ENCODE data around the gene ENOPH1. TPM values are rescaled to one million over a fixed set of nuclear protein-coding genes. Genes with fewer than 3 reads are reported as not detected.

ENOPH1 gene
- total and polyA plus RNA-seq, 2 of the 13 experiments (the other 11 are each of a cell fraction or from before 2014, with no cell fraction given), result 15.5 to 64.3 TPM

DNA sequence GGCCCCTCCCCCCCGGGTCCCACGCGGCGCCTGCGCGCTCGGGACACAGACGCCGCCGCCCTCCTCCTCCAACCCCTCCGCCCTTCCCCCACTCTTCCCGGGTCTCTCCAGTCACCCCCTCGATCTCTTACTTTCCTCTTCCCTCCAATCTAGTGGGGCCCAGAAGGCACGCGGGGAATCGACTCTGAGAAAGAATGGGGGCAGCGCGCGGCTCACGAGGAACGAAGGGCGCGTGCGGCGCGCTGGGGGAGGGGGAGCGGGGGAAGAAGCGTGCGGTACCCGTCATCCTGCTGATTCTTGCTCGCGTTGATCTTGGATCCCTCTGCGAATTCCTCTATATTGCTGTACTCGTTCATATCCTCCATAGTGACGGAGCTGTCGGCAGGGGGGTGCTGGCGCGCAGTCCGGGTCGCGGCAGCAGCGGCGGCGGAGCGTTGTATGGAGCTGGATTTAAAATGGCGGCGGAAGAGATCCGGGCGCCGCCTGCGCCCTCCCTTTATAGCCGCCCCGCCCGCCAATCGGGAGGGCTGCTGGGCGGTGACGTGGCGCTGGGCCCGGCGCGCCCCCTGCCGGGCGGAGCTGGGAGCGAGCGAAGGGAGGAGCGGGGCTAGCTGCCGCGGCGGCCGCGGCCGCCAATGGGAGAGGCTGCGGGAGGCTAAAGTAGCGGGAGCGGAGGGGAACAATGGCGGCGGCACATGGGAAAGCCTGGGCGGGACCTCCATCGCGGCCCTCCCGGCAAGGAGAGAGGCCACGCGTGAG is 1.2 kb upstream of the ENOPH1 start (continued):
- TF ChIP-seq, protein P1, sequence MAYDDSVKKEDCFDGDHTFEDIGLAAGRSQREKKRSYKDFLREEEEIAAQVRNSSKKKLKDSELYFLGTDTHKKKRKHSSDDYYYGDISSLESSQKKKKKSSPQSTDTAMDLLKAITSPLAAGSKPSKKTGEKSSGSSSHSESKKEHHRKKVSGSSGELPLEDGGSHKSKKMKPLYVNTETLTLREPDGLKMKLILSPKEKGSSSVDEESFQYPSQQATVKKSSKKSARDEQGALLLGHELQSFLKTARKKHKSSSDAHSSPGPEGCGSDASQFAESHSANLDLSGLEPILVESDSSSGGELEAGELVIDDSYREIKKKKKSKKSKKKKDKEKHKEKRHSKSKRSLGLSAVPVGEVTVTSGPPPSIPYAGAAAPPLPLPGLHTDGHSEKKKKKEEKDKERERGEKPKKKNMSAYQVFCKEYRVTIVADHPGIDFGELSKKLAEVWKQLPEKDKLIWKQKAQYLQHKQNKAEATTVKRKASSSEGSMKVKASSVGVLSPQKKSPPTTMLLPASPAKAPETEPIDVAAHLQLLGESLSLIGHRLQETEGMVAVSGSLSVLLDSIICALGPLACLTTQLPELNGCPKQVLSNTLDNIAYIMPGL (CRISPR knock-in tag; IDR thresholded peaks at IDR 0.05; ENCODE audit: borderline replicate concordance in 1 of 2, low read depth in 1 of 2), result peak; percentile 53 to 78; a peak in 2 of 4 replicates
- TF ChIP-seq, protein P2, sequence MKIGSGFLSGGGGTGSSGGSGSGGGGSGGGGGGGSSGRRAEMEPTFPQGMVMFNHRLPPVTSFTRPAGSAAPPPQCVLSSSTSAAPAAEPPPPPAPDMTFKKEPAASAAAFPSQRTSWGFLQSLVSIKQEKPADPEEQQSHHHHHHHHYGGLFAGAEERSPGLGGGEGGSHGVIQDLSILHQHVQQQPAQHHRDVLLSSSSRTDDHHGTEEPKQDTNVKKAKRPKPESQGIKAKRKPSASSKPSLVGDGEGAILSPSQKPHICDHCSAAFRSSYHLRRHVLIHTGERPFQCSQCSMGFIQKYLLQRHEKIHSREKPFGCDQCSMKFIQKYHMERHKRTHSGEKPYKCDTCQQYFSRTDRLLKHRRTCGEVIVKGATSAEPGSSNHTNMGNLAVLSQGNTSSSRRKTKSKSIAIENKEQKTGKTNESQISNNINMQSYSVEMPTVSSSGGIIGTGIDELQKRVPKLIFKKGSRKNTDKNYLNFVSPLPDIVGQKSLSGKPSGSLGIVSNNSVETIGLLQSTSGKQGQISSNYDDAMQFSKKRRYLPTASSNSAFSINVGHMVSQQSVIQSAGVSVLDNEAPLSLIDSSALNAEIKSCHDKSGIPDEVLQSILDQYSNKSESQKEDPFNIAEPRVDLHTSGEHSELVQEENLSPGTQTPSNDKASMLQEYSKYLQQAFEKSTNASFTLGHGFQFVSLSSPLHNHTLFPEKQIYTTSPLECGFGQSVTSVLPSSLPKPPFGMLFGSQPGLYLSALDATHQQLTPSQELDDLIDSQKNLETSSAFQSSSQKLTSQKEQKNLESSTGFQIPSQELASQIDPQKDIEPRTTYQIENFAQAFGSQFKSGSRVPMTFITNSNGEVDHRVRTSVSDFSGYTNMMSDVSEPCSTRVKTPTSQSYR (CRISPR knock-in tag; IDR thresholded peaks at IDR 0.05; ENCODE audit: borderline replicate concordance), result peak; percentile 81
- TF ChIP-seq ELF4 (CRISPR knock-in tag; IDR thresholded peaks at IDR 0.05; ENCODE audit: borderline replicate concordance) (no peak), ADNP (CRISPR knock-in tag; IDR thresholded peaks at IDR 0.05) (no peak), ZFY (CRISPR knock-in tag; IDR thresholded peaks at IDR 0.05) (no peak), ATF7 (IDR thresholded peaks at IDR 0.05) (no peak), ATF7 (CRISPR knock-in tag; IDR thresholded peaks at IDR 0.05) (0 out of 2 replicates have a peak, but pooled peaks have one; percentile 10), ZNF788 (CRISPR knock-in tag; IDR thresholded peaks at IDR 0.05; ENCODE audit: borderline replicate concordance) (peak; percentile 32; the same call in 1 of the 2 replicates), PLRG1 (conservative IDR thresholded peaks at IDR 0.05) (no peak), CBX2 (IDR thresholded peaks at IDR 0.05; ENCODE audit: low read depth, low read length) (no peak), CBX2 (CRISPR knock-in tag; IDR thresholded peaks at IDR 0.05; ENCODE audit: low read depth) (no peak)
- TF ChIP-seq, protein P3, sequence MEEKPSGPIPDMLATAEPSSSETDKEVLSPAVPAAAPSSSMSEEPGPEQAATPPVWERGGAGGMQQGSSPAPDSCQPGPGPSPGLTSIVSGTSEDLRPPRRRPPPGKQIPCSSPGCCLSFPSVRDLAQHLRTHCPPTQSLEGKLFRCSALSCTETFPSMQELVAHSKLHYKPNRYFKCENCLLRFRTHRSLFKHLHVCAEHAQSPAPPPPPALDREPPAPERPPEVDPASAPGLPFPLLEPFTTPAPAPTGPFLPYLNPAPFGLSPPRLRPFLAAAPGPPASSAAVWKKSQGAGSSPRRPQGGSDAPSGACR (CRISPR knock-in tag; IDR thresholded peaks at IDR 0.05), result peak; percentile 67; the same call in 1 of the 2 replicates
- TF ChIP-seq, protein P4, sequence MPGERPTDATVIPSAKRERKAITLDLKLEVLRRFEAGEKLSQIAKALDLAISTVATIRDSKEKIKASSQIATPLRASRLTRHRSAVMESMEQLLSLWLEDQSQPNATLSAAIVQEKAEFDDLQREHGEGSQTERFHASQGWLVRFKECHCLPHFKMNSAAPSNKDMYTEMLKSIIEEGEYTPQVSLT (CRISPR knock-in tag; IDR thresholded peaks at IDR 0.05; ENCODE audit: borderline replicate concordance, low read depth), result 0 out of 2 replicates have a peak, but pooled peaks have one; percentile 22
- TF ChIP-seq, protein P5, sequence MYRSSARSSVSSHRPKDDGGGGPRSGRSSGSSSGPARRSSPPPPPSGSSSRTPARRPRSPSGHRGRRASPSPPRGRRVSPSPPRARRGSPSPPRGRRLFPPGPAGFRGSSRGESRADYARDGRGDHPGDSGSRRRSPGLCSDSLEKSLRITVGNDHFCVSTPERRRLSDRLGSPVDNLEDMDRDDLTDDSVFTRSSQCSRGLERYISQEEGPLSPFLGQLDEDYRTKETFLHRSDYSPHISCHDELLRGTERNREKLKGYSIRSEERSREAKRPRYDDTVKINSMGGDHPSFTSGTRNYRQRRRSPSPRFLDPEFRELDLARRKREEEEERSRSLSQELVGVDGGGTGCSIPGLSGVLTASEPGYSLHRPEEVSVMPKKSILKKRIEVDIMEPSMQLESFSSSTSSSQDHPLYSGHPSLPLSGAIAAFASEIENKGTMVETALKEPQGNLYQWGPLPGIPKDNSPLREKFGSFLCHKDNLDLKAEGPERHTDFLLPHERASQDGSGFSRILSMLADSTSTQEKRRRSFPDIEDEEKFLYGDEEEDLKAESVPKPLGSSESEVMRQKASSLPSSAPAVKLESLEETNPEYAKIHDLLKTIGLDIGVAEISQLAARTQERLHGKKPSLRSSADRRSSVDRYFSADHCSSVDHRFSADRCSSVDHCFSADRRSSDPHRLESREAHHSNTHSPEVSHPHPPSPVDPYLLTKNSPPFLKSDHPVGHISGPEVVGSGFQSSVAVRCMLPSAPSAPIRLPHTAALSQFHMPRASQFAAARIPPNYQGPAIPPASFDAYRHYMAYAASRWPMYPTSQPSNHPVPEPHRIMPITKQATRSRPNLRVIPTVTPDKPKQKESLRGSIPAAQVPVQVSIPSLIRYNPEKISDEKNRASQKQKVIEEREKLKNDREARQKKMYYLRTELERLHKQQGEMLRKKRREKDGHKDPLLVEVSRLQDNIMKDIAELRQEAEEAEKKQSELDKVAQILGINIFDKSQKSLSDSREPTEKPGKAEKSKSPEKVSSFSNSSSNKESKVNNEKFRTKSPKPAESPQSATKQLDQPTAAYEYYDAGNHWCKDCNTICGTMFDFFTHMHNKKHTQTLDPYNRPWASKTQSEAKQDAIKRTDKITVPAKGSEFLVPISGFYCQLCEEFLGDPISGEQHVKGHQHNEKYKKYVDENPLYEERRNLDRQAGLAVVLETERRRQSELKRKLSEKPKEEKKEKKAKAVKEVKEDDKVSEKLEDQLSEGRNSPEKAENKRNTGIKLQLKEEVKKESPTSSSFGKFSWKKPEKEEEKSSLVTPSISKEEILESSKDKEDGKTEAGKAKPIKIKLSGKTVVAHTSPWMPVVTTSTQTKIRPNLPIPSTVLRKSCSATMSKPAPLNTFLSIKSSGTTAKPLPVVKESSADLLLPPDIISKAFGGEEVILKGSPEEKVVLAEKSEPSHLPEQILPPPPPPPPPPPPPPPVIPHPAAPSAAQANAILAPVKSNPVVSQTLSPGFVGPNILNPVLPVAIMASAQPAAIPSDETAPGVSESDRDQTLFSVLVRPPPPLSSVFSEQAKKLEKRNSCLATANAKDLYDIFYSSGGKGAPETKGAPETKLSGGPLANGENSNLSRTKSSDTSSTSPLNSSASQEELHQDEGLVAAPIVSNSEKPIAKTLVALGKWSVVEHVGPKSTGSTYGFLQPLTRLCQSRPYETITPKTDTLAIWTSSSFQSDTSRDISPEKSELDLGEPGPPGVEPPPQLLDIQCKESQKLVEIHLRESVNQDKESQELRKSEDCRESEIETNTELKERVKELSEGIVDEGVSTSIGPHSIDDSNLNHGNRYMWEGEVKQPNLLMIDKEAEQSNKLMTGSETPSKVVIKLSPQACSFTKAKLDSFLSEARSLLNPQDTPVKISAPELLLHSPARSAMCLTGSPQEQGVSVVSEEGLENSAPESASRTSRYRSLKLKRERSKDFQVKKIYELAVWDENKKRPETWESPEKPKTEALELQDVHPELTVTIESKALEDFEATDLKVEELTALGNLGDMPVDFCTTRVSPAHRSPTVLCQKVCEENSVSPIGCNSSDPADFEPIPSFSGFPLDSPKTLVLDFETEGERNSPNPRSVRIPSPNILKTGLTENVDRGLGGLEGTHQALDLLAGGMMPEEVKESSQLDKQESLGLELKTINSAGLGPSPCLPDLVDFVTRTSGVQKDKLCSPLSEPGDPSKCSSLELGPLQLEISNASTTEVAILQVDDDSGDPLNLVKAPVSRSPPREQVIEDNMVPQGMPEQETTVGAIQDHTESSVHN (CRISPR knock-in tag; IDR thresholded peaks at IDR 0.05), result no peak
